Neuronal stem cell (in vitro differentiated cells): ENCODE data around the gene BTG4.

Experiments
- DNase-seq: peaks from one replicate; pipeline ENCODE4 v3.0.0-alpha.2; 2013; ENCODE audit warnings: low spot score
- H2AFZ ChIP-seq: one replicate; pipeline ENCODE4 v1.6.1; 2013; ENCODE audit warnings: mild to moderate bottlenecking, low read length, inconsistent platforms
- H2AK5ac ChIP-seq: 2 replicates; pipeline ENCODE4 v1.6.1; 2013; ENCODE audit warnings: low read depth, mild to moderate bottlenecking, inconsistent platforms, low read length, moderate library complexity, mixed read lengths
- H2BK120ac ChIP-seq: 2 replicates; pipeline ENCODE4 v1.6.1; 2013; ENCODE audit warnings: low read depth, mild to moderate bottlenecking, inconsistent platforms, low read length, moderate library complexity, mixed read lengths
- H2BK12ac ChIP-seq: one replicate; pipeline ENCODE4 v1.6.1; 2013; ENCODE audit warnings: low read length, inconsistent platforms
- H2BK15ac ChIP-seq: 2 replicates; pipeline ENCODE4 v1.6.1; 2013; ENCODE audit warnings: mild to moderate bottlenecking, low read length, inconsistent platforms, mixed read lengths
- H2BK5ac ChIP-seq: one replicate; pipeline ENCODE4 v1.6.1; 2013; ENCODE audit warnings: inconsistent platforms, mild to moderate bottlenecking, low read length, moderate library complexity
- H3K14ac ChIP-seq: one replicate; pipeline ENCODE4 v1.6.1; 2013; ENCODE audit warnings: low read length, inconsistent platforms
- H3K18ac ChIP-seq: 2 replicates; pipeline ENCODE4 v1.6.1; 2013; ENCODE audit warnings: low read length, inconsistent platforms
- H3K23ac ChIP-seq: 2 replicates; pipeline ENCODE4 v1.6.1; 2013; ENCODE audit warnings: low read depth, mild to moderate bottlenecking, mixed read lengths, low read length, inconsistent platforms; ENCODE audit not compliant: poor library complexity
- H3K27ac ChIP-seq: replicated peaks from 3 replicates; pipeline ENCODE4 v1.5.1; 2013; ENCODE audit warnings: low read length, inconsistent platforms
- H3K27me3 ChIP-seq, 3 experiments: 2 replicates each; pipeline ENCODE4 v1.6.1; 2013; ENCODE audit warnings: low read length in 3 of 3, mild to moderate bottlenecking in 2 of 3, inconsistent platforms in 1 of 3, low read depth in 1 of 3, mixed read lengths in 1 of 3, moderate library complexity in 1 of 3; ENCODE audit not compliant: control insufficient read depth in 3 of 3, insufficient read depth in 3 of 3
- H3K36me3 ChIP-seq, 2 donors: replicated peaks in 1 of 2; 2 replicates each; pipeline ENCODE4 v1.6.1; 2013; ENCODE audit warnings: low read length in 2 of 2; ENCODE audit not compliant: control insufficient read depth in 2 of 2, insufficient read depth in 2 of 2
- H3K4ac ChIP-seq: 2 replicates; pipeline ENCODE4 v1.6.1; 2013; ENCODE audit warnings: inconsistent platforms, mild to moderate bottlenecking, low read length, moderate library complexity
- H3K4me1 ChIP-seq, 2 donors: 1 replicate in 1 of 2; 2 replicates in 1 of 2; pipeline ENCODE4 v1.6.1; 2013; ENCODE audit warnings: low read length in 2 of 2, low read depth in 1 of 2; ENCODE audit not compliant: control insufficient read depth in 2 of 2, insufficient read depth in 1 of 2
- H3K4me2 ChIP-seq: one replicate; pipeline ENCODE4 v1.6.1; 2013; ENCODE audit warnings: mild to moderate bottlenecking, low read length, inconsistent platforms; ENCODE audit not compliant: insufficient read depth, poor library complexity, severe bottlenecking
- H3K4me3 ChIP-seq, 2 donors: 2 replicates each; pipeline ENCODE4 v1.5.1; 2013; ENCODE audit warnings: low read length in 2 of 2, mild to moderate bottlenecking in 2 of 2, inconsistent platforms in 1 of 2, moderate library complexity in 1 of 2
- H3K79me1 ChIP-seq: one replicate; pipeline ENCODE4 v1.6.1; 2013; ENCODE audit warnings: low read depth, mild to moderate bottlenecking, inconsistent platforms, low read length, moderate library complexity
- H3K9ac ChIP-seq: one replicate; pipeline ENCODE4 v1.6.1; 2013; ENCODE audit warnings: mild to moderate bottlenecking, low read depth, low read length, inconsistent platforms; ENCODE audit not compliant: poor library complexity
- H3K9me3 ChIP-seq, 2 donors: replicated peaks in 1 of 2; 2 replicates each; pipeline versions ENCODE3 to v1.6.1; 2013; ENCODE audit warnings: low read length in 2 of 2, mild to moderate bottlenecking in 2 of 2, inconsistent platforms in 1 of 2, low read depth in 1 of 2, mixed read lengths in 1 of 2, moderate library complexity in 1 of 2; ENCODE audit not compliant: control insufficient read depth in 2 of 2, insufficient read depth in 1 of 2
- H4K8ac ChIP-seq: one replicate; pipeline ENCODE4 v1.6.1; 2013; ENCODE audit warnings: low read depth, mild to moderate bottlenecking, inconsistent platforms, low read length, moderate library complexity
- H4K91ac ChIP-seq: one replicate; pipeline ENCODE4 v1.6.1; 2013; ENCODE audit warnings: low read length, low read depth, mild to moderate bottlenecking, inconsistent platforms; ENCODE audit not compliant: poor library complexity
- WGBS, 2 donors: extraction: QIAGEN DNeasy Blood & Tissue Kit; methylation state at CpG; one replicate each; pipeline ENCODE4 v1.1.7; 2013; ENCODE audit warnings: missing lambda C conversion rate in 2 of 2, mixed read lengths in 1 of 2; ENCODE audit not compliant: insufficient read length in 2 of 2, insufficient replicate concordance in 1 of 2; ENCODE audit errors: extremely low coverage in 2 of 2; 5-methylcytosine and 5-hydroxymethylcytosine counted together

Gene BTG4

DNA sequence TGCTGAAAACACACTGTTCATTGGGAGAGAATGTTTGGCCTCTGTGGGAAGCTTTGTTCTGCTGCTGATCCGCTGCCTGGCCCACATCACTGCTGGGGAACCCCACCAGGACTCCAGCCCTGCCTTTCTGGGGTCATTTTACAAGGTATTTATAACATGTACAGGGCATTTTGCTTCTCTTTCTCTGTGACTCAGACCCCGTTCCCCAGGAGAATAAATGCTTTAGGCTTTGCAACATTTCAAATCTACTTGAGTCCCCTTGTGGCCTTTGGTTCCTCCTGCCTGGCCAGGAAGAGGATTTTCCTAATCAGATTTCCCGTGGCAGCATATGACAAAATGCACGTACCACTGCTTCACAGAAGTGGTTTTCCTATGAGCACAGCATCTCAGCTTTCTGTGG, 43.0 kb downstream of the BTG4 start:
- H3K4me2 ChIP-seq = no peak overlapping the region
- no peak overlapping the region for H2BK15ac ChIP-seq
- no CpG with 5 or more reads among the region's 4 CpGs for WGBS, 2 donors
- no peak overlapping the region for H3K27ac ChIP-seq
- no peak overlapping the region for H4K91ac ChIP-seq
- no peak overlapping the region for H2AK5ac ChIP-seq
- H2BK120ac ChIP-seq = no peak overlapping the region
- no peak overlapping the region for H3K18ac ChIP-seq
- H3K14ac ChIP-seq = no peak overlapping the region
- peaks cover 0 to 2% of the 10 kb centered on the region in 2 donors for H3K4me1 ChIP-seq
- no peaks in the 10 kb centered on the region for H3K36me3 ChIP-seq
- H4K8ac ChIP-seq = no peak overlapping the region
- H3K4me3 ChIP-seq = no peak overlapping the region
- no peak overlapping the region for H3K23ac ChIP-seq
- no peak overlapping the region for H2AFZ ChIP-seq
- no peak overlapping the region for H3K9ac ChIP-seq
- H3K27me3 ChIP-seq = no peaks in the 10 kb centered on the region
- H3K9me3 ChIP-seq = no peaks in the 10 kb centered on the region
- no peak overlapping the region for H2BK12ac ChIP-seq
- no peak for DNase-seq
- H2BK5ac ChIP-seq = no peak overlapping the region
- no peak overlapping the region for H3K4ac ChIP-seq
- H3K79me1 ChIP-seq = no peaks in the 10 kb centered on the region

DNA sequence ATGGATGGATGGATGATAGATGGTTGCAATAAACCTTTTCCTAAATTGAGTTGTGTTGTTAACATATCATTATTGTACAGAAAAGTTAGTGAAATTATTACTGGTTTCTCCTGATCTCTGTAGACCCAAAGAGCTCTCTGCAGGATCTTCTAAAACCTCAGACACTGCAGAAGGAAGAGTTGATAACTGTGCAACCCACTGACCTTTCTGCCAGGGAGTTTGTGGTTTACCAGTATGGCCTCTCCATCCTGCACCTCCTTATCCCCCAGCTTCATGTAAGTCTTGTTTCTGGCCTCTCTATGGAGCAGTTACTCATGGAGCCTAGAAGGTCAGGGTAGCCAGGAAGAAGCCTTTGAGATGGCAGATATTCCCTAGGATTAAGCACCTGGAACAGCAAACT, 45.6 kb downstream of the BTG4 start:
- Histone ChIP-seq H3K23ac (no peak overlapping the region), H3K4me3 (no peak overlapping the region), H3K18ac (no peak overlapping the region), H2BK5ac (no peak overlapping the region), H3K79me1 (no peaks in the 10 kb centered on the region), H3K27ac (no peak overlapping the region), H3K9ac (no peak overlapping the region), H3K36me3 (no peaks in the 10 kb centered on the region), H3K4ac (no peak overlapping the region), H3K14ac (no peak overlapping the region), H2AK5ac (no peak overlapping the region), H3K4me1 (peaks cover 0 to 2% of the 10 kb centered on the region in 2 donors), H3K4me2 (no peak overlapping the region), H3K27me3 (no peaks in the 10 kb centered on the region), H4K8ac (no peak overlapping the region), H2BK15ac (no peak overlapping the region), H2BK12ac (no peak overlapping the region), H2AFZ (no peak overlapping the region), H3K9me3 (no peaks in the 10 kb centered on the region), H4K91ac (no peak overlapping the region), H2BK120ac (no peak overlapping the region)
- DNase-seq = no peak

DNA sequence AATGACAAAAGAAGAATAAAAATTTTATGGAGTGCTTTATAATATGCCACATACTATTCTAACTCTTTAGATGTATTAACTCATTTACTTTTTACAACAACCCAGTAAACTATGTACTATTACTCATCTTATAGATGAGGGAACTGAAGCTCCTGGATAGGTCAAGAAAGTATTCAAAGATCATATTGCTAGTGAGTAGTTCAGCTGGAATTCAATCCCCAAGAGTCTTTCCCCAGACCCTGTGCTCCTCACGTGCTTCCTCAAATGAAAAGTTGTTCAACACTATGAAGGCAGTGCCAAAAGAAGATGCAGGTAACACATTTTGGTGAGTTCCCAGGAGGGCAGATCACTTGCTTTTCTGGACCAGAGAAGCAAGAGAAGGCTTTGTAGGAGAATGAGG, 46.8 kb downstream of the BTG4 start:
- no peaks in the 10 kb centered on the region for H3K79me1 ChIP-seq
- H3K9ac ChIP-seq = no peak overlapping the region
- H2BK5ac ChIP-seq = no peak overlapping the region
- H3K4ac ChIP-seq = no peak overlapping the region
- H2AK5ac ChIP-seq = no peak overlapping the region
- no peak overlapping the region for H2BK15ac ChIP-seq
- no peak overlapping the region for H3K4me3 ChIP-seq
- H3K27ac ChIP-seq = no peak overlapping the region
- H2BK12ac ChIP-seq = no peak overlapping the region
- WGBS, 2 donors = no CpG with 5 or more reads among the region's 1 CpG
- no peak overlapping the region for H2AFZ ChIP-seq
- H3K18ac ChIP-seq = no peak overlapping the region
- no peak overlapping the region for H4K91ac ChIP-seq
- H3K4me2 ChIP-seq = no peak overlapping the region
- no peaks in the 10 kb centered on the region for H3K9me3 ChIP-seq
- DNase-seq = no peak
- no peak overlapping the region for H2BK120ac ChIP-seq
- H4K8ac ChIP-seq = no peak overlapping the region
- H3K36me3 ChIP-seq = no peaks in the 10 kb centered on the region
- no peaks in the 10 kb centered on the region for H3K27me3 ChIP-seq
- no peak overlapping the region for H3K14ac ChIP-seq
- peaks cover 0 to 2% of the 10 kb centered on the region in 2 donors for H3K4me1 ChIP-seq
- H3K23ac ChIP-seq = no peak overlapping the region

DNA sequence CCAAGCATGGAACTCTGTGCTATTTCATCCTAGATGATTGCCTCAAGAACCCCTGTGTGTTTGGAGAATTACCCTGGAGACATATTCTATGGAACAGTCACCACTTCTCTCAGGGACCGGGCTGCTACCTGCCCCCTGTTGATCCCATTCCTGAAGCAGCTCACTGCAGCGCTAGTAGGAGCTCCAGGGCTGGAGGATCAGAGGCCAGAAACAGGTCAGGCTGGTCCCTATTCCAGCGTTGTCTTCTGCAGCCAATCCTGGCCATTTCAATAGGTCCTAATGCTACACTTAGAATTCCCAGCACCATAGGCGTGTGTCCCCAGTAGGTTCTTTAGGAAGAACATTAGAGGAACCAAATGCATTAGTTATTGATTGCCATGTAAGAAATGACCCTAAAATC, 48.9 kb downstream of the BTG4 start:
- Histone ChIP-seq H4K8ac (no peak overlapping the region), H3K79me1 (no peaks in the 10 kb centered on the region), H3K27me3 (peaks cover 0 to 5% (median 0%) of the 10 kb centered on the region in 3 experiments), H2BK120ac (no peak overlapping the region), H2BK12ac (no peak overlapping the region), H3K23ac (no peak overlapping the region), H3K4ac (no peak overlapping the region), H3K18ac (no peak overlapping the region), H2BK5ac (no peak overlapping the region), H3K36me3 (no peaks in the 10 kb centered on the region), H3K4me1 (no peaks in the 10 kb centered on the region), H4K91ac (no peak overlapping the region), H3K4me3 (no peak overlapping the region), H3K4me2 (no peak overlapping the region), H3K9ac (no peak overlapping the region), H3K14ac (no peak overlapping the region), H3K9me3 (no peaks in the 10 kb centered on the region), H3K27ac (no peak overlapping the region), H2BK15ac (no peak overlapping the region), H2AFZ (no peak overlapping the region), H2AK5ac (no peak overlapping the region)
- WGBS, 2 donors = no CpG with 5 or more reads among the region's 4 CpGs
- DNase-seq = no peak
